Left lobe of liver (tissue), 2 donors: ENCODE data around the gene VPS4A. TPM values are rescaled to one million over a fixed set of nuclear protein-coding genes. Genes with fewer than 3 reads are reported as not detected.
A peak's percentile ranks its signal among the peaks of the same experiment; 100 is the strongest.

Experiments used
- ATAC-seq: fragments of 200-7000 bp; cut with Tn5 transposase; one replicate; pipeline ENCODE4 v1.9.1; 2020; ENCODE audit warnings: mild to moderate bottlenecking, moderate library complexity
- DNase-seq: peaks from one replicate; pipeline ENCODE4 v3.0.0-alpha.2; 2020; ENCODE audit warnings: low spot score
- total RNA-seq: library from RNA; stranded (reverse); gene quantifications from one replicate; pipeline ENCODE4 v1.2.1, GENCODE V29; 2021
- donor health status: DM: no; HTN: no; CAD: no; lungs with moderate emphysema.
- donor health status: DM: no; HTN: yes; CAD: no.

The VPS4A gene
- total RNA-seq, 1 donor from 2014 or later, result 12.9 TPM

- DNase-seq (no peak), ATAC-seq (no peak)
Measured at GRCh38 chr16:69306031-69306430, 5.1 kb upstream of the VPS4A start.

- DNase-seq (no peak), ATAC-seq (no peak)
Measured at GRCh38 chr16:69307091-69307490, 4.1 kb upstream of the VPS4A start.

DNA sequence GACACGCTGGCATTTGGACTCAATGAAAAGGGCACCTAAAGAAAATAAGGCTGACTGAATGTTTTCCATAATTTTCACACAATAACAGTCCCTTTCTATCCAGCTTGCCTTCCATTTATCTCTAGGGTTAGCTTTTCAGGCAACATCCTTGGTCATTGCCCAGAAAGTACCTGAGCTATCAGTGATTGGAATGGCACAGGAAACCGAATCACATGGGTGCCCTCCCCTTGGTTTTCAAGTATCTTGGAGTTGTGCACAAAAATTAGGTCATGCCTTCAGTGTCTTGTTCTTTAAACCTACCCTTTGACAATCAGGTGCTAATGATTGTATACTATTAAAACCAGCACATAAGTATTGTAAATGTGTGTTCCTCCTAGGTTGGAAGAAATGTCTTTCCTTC, 3.3 kb upstream of the VPS4A start:
- DNase-seq (no peak), ATAC-seq (no peak)

- no peak for ATAC-seq
Measured at GRCh38 chr16:69309316-69309715, 1.8 kb upstream of the VPS4A start.

DNA sequence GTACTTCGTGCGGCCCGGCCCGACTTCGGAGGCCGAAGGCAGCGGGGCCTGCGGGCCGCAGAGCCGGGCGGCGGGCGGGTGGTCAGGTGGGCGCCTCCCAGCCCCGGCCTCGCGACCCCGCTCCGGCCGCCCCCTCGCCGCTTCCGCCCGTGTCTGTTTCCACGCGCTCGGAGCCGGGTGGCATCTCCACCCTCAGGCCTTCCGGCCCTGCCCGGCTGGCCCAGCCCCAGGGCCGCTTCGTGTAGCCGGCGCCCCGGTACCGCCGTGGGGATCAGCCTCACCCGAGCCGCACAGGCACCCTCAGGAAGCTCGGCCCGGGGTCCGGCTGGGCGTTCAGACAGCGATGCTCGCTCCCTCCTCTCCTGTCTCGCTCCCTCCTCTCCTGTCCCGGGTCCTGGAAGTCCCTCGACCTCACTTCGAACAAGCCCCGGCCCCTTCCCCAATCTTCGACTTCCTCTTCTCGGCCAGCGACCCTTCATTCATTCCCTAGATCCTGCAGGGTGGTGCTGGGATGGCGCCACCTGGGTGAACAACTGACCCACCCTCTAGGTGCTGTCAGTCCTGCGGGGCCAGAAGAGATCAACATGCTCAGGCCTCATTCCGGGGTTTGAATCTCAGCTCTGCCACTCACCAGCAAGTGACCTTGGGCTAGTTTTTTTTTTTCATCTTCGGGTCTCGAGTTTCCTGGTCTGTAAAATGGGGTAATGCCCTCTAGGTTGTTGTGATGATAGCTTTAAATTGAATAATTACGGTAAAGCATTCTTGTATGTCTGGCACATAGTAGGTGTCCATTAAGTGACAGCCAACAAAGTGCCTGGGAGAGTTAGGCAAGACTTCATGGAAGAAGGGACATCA, 610 bp downstream of the VPS4A start:
- peak; percentile 38 for ATAC-seq
- no peak for DNase-seq

More at GRCh38 chr16:69309316-69309715, 1.8 kb upstream of the VPS4A start:
- DNase-seq, result no peak

DNA sequence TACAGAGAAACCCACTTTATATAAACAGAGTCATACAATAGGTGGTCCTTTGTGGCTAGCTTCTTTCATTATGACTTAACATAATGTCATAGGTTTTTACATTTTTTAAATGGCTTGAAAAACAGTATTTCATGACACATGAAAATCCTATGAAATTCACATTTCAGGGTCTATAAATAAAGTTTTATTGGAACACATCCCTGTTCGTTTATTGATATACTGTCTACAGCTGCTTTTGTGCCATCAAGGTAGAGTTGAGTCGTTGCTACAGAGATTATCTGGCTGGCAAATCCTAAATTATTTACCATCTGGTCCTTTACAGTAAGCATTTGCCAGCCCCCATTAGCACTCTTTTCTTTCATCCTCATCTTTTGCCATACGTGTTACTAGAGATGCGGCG, 2.3 kb downstream of the VPS4A start:
- no peak for DNase-seq
- no peak for ATAC-seq

DNA sequence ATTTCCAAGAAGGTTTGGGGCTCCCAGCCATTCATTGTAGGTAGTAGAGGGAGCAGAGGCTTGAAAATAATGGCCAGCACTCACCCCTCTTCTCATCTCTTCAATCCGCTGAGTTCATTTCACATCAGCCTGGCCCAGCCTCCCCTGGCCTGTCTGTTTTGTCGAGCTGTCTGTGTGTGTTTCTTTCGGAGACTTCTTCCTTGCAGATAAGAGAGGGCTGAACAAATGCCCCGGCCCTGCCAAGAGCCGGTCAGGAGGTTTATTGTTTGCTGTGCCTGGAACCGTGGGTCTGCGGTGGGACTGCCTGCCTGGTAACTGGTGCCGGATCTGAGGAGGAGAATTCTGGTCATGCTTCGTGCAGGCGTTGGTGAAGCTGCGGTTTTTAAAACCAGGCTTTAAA, 3.4 kb downstream of the VPS4A start:
- no peak for DNase-seq

DNA sequence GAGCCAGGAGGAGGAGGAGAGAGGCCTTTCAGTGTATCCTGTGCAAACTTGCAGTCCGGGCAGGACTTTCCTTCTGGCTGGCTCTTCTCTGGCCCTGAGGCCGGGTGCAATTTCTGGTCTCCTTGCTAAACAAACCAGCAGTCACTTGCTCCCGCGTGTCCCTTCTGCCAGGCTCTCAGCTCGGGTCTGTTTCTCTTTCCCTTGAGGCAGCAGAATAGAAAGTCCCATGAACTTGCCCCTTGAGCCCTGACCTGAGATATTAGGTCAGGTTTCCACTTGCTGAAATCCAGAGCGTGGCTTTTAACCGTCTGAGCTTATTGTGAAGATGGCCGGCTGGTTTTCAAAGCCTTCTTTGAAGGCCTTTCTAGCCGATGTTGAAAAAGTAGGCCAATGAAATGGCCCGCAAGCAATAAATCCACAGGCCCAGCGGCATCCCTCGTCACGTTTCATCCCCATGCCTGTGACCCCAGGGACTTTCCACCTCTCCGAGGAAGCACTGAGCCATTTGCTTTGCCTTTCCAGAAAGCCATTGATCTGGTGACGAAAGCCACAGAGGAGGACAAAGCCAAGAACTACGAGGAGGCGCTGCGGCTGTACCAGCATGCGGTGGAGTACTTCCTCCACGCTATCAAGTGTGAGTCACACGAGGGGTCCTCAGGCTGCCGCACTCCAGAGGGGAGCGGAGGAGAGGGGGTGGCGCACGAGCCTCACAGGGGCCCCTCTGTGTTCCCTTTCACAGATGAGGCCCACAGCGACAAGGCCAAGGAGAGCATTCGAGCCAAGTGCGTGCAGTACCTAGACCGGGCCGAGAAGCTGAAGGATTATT, 4.5 kb downstream of the VPS4A start:
- DNase-seq (peak; percentile 79), ATAC-seq (peak; percentile 32)

More for the DNA sequence above, 3.4 kb downstream of the VPS4A start:
- ATAC-seq, result no peak

GRCh38 chr16:69316595-69317034, 5.5 kb downstream of the VPS4A start:
- ATAC-seq (peak; percentile 74), DNase-seq (peak; percentile 91)

DNA sequence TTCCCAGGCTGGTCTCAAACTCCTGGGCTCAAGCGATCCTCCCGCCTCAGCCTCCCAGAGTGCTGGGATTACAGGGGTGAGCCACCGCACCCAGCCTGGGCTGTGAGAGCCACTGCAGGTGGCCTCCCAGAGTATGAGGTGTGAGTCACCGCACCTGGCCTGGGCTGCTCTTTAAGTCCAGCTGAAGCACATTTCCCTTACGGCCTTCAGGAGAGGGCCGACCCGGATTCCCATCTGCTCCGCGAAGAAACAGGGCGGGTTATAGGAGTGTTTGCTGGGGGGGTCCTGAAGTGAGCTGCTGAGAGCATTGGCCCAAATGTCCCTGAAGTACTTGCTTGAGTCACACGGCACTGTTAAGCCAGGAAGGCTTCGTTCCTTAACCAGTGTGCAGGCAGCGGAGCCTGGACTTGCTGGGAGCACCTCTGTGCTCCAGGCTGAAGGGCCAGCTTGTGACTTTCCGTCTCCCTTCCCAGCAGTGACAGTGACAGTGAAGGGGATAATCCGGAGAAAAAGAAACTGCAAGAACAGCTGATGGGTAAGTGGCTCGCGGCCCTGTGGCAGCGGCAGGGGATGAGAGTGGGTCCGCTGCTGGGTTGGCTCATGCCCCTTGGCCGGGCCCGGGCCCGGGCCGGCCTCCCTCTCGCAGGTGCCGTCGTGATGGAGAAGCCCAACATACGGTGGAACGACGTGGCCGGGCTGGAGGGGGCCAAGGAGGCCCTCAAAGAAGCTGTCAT, 7.2 kb downstream of the VPS4A start:
- DNase-seq (no peak), ATAC-seq (no peak)

GRCh38 chr16:69318911-69319289, 7.8 kb downstream of the VPS4A start:
- no peak for DNase-seq
- no peak for ATAC-seq

GRCh38 chr16:69319381-69319780, 8.2 kb downstream of the VPS4A start:
- ATAC-seq (no peak), DNase-seq (no peak)

DNA sequence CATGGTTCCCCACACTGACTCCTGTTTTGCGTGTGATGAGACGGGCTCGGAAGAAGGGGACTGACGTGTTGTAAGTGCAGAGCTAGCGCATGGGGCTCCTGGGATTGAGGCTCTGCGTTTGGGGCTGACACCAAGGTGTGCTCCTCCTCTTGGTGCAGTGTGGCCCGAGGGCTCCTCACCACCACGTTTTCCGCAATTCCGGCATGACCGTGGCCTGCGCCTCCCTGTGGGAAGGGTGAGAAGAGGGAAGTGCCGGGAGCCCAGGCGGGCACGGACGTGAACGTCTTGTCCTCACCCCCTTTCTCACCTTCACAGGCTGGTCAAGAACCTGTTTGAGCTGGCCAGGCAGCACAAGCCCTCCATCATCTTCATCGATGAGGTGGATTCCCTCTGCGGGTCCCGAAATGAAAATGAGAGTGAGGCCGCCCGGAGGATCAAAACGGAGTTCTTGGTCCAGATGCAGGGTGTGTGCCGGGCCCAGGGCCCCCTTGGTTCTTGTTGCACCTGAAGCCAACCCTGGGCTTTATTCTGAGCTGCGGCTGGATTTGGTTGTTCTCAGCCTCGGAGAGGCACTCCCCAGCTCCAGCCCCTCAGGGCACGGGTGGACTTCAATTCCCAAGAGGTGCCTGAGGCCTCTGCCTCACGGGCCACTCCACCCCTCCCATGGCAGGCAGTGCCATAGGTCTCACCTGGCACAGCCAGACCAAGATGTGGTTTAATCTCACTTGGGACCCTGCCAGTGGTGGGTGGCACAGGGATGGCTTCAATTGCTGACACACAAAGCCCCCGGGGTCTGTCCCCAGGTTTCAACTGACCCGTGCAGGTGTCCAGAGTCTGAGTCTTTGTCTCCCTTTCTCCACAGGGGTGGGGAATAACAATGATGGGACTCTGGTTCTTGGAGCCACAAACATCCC, 8.9 kb downstream of the VPS4A start:
- DNase-seq, result peak; percentile 43
- ATAC-seq, result no peak

- DNase-seq, result peak; percentile 41
- no peak for ATAC-seq
Measured at GRCh38 chr16:69320740-69321073, 9.6 kb downstream of the VPS4A start.

GRCh38 chr16:69321080-69321479, 9.9 kb downstream of the VPS4A start:
- ATAC-seq (no peak), DNase-seq (peak; percentile 41)

- ATAC-seq, result no peak
Measured at GRCh38 chr16:69322343-69322742, 11.2 kb downstream of the VPS4A start.

DNA sequence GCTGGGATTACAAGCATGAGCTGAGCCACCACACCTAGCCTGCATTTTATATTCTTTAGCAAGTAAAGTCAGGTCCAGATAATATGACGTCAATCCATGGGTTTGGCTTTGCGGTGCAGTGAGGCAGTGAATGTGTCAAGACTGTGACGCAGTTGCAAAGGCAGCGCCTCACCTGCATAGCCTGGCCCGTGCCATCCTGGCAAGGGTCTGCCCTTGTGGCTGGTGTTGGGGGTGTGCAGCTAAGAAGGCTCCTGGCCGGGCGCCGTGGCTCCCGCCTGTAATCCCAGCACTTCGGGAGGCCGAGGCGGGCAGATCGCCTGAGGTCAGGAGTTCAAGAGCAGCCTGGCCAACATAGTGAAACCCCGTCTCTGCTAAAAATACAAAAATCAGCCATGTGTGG, 12.3 kb downstream of the VPS4A start:
- ATAC-seq, result peak; percentile 27
- DNase-seq, result peak; percentile 74

More at GRCh38 chr16:69322343-69322742, 11.2 kb downstream of the VPS4A start:
- peak; percentile 39 for DNase-seq

DNA sequence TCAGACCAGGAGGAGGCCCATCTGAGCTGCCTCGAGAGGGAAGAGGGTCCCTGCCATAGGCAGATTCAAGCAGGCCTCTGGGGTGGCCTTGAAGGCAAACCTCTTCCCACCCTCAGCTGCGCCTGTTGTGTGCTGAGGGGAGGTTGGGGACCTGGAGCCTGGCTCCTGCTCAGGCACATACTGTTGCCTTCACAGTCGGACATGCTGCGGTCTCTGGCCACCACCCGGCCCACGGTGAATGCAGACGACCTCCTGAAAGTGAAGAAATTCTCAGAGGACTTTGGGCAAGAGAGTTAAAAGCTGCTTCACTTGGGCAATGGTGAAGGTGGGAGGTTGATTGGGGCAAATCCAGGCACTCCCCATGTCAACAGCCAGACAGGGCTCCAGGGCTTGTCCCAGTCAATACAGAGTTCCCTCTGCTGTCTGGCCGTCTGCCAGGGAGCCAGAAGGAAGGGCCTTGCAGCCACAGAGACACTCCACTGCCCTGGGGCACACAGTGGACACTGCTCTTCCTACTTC, 12.9 kb downstream of the VPS4A start:
- ATAC-seq (peak; percentile 68), DNase-seq (peak; percentile 93)

- ATAC-seq (no peak), DNase-seq (no peak)
Measured at GRCh38 chr16:69324585-69325253, 13.6 kb downstream of the VPS4A start.
